T-helper 1 cell (primary cell): ENCODE measurements around the gene EPYC.
A peak's percentile ranks its signal among the peaks of the same experiment; 100 is the strongest.
"Not testable (repeated sequence)": the region's sequence is repeated elsewhere in the genome, so short reads cannot be mapped to it uniquely, and the experiment has no call there.

Experiments
- DNase-seq, 5 donors: peaks; one replicate each; pipeline ENCODE4 v3.0.0-alpha.2; 2012 to 2020

The EPYC gene

GRCh38 chr12:90989686-90990111, 15.1 kb downstream of the EPYC start:
- DNase-seq: no peak

GRCh38 chr12:90987520-90987919, 17.3 kb downstream of the EPYC start:
- no peak for DNase-seq

GRCh38 chr12:90987101-90987500, 17.7 kb downstream of the EPYC start:
- no peak for DNase-seq

GRCh38 chr12:90985331-90985730, 19.4 kb downstream of the EPYC start:
- DNase-seq: not testable (repeated sequence)

GRCh38 chr12:90984114-90984513, 20.7 kb downstream of the EPYC start:
- DNase-seq: no peak

- DNase-seq: no peak
These were observed 22.6 kb downstream of the EPYC start for GRCh38 chr12:90982170-90982569.

GRCh38 chr12:90979951-90980350, 24.8 kb downstream of the EPYC start:
- DNase-seq: no peak

- no peak for DNase-seq
These were observed 25.8 kb downstream of the EPYC start for GRCh38 chr12:90979019-90979418.

GRCh38 chr12:90978117-90978770, 26.5 kb downstream of the EPYC start:
- peak in 1 of 5 donors; percentile 5 for DNase-seq

- no peak for DNase-seq
These were observed 27.5 kb downstream of the EPYC start for GRCh38 chr12:90977224-90977623.

GRCh38 chr12:90974286-90974685, 30.5 kb downstream of the EPYC start:
- no peak for DNase-seq

GRCh38 chr12:90972226-90972625, 32.5 kb downstream of the EPYC start:
- no peak for DNase-seq

GRCh38 chr12:90970911-90971310, 33.9 kb downstream of the EPYC start:
- no peak for DNase-seq

GRCh38 chr12:90970471-90970870, 34.3 kb downstream of the EPYC start:
- DNase-seq: no peak

- no peak for DNase-seq
These were observed 34.9 kb downstream of the EPYC start for GRCh38 chr12:90969851-90970250.

GRCh38 chr12:90969346-90969745, 35.4 kb downstream of the EPYC start:
- no peak for DNase-seq

- DNase-seq: no peak
These were observed 39.6 kb downstream of the EPYC start for GRCh38 chr12:90965204-90965603.

- no peak for DNase-seq
These were observed 40.2 kb downstream of the EPYC start for GRCh38 chr12:90964616-90965015.

- no peak for DNase-seq
These were observed 40.8 kb downstream of the EPYC start for GRCh38 chr12:90963946-90964345.

GRCh38 chr12:90961154-90961553, 43.6 kb downstream of the EPYC start:
- DNase-seq: no peak

GRCh38 chr12:90959538-90960139, 45.1 kb downstream of the EPYC start:
- peak in 1 of 5 donors; percentile 13 for DNase-seq

GRCh38 chr12:90959032-90959431, 45.7 kb downstream of the EPYC start:
- DNase-seq: no peak

- no peak for DNase-seq
These were observed 46.4 kb downstream of the EPYC start for GRCh38 chr12:90958347-90958746.

GRCh38 chr12:90954921-90955320, 49.9 kb downstream of the EPYC start, which contains the start of gene CCER1:
CCER1 (minus strand) TSS chr12:90955176; CDS start chr12:90954742, 434 bp downstream.
- DNase-seq: no peak

- DNase-seq: no peak
These were observed 50.3 kb downstream of the EPYC start for GRCh38 chr12:90954428-90954827.
